Astrocyte (in vitro differentiated cells and primary cell): Measurements from ENCODE around the gene RHO. TPM values are rescaled to one million over a fixed set of nuclear protein-coding genes. Genes with fewer than 3 reads are reported as not detected.

Experiments used
- DNase-seq: peaks from one replicate; pipeline ENCODE4 v3.0.0-alpha.2; 2010; ENCODE audit warnings: low read depth
- FAIRE-seq: peaks from 2 replicates; lab custom pipeline; 2011; peaks lifted over from hg19 to GRCh38; lab: Jason Lieb, UNC
- H2AFZ ChIP-seq: 2 replicates; pipeline ENCODE4 v1.6.0; 2012; ENCODE audit warnings: low read depth, low read length, inconsistent platforms
- H3K27ac ChIP-seq: 2 replicates; pipeline ENCODE4 v1.5.1; 2011; ENCODE audit warnings: low read depth, low read length, inconsistent platforms
- H3K27me3 ChIP-seq: 2 replicates; pipeline ENCODE4 v1.6.0; 2011; ENCODE audit warnings: low read length, inconsistent platforms; ENCODE audit not compliant: insufficient read depth
- H3K36me3 ChIP-seq: 2 replicates; pipeline ENCODE4 v1.5.1; 2011; ENCODE audit warnings: low read length, inconsistent platforms; ENCODE audit not compliant: insufficient read depth
- H3K4me1 ChIP-seq: 2 replicates; pipeline ENCODE4 v1.5.1; 2011; ENCODE audit warnings: low read length, inconsistent platforms; ENCODE audit not compliant: insufficient read depth
- H3K4me2 ChIP-seq: 2 replicates; pipeline ENCODE4 v1.6.0; 2012; ENCODE audit warnings: low read length, inconsistent platforms
- H3K4me3 ChIP-seq: 2 replicates; pipeline ENCODE4 v1.5.1; 2011; ENCODE audit warnings: low read depth, mild to moderate bottlenecking, low read length, inconsistent platforms; ENCODE audit not compliant: insufficient read depth
- H3K79me2 ChIP-seq: 2 replicates; pipeline ENCODE4 v1.6.0; 2012; ENCODE audit warnings: mild to moderate bottlenecking, low read length, inconsistent platforms; ENCODE audit not compliant: insufficient read depth
- H3K9ac ChIP-seq: 2 replicates; pipeline ENCODE4 v1.6.0; 2012; ENCODE audit warnings: mild to moderate bottlenecking, low read length, inconsistent platforms
- H3K9me3 ChIP-seq: 2 replicates; pipeline ENCODE4 v1.5.1; 2012; ENCODE audit warnings: low read depth, mild to moderate bottlenecking, low read length, inconsistent platforms; ENCODE audit not compliant: insufficient read depth
- H4K20me1 ChIP-seq: 2 replicates; pipeline ENCODE4 v1.6.0; 2012; ENCODE audit warnings: low read length, inconsistent platforms; ENCODE audit not compliant: insufficient read depth
- H3K27ac Mint-ChIP-seq: one replicate; pipeline ENCODE4 v1.8.0; 2021; ENCODE audit warnings: mild to moderate bottlenecking, mixed read lengths; ENCODE audit not compliant: unreplicated experiment
- H3K27me3 Mint-ChIP-seq: one replicate; pipeline ENCODE4 v1.8.0; 2021; ENCODE audit warnings: low read depth, mixed read lengths; ENCODE audit not compliant: unreplicated experiment
- H3K36me3 Mint-ChIP-seq: one replicate; pipeline ENCODE4 v1.8.0; 2021; ENCODE audit warnings: low read depth, mixed read lengths; ENCODE audit not compliant: unreplicated experiment
- H3K4me1 Mint-ChIP-seq: one replicate; pipeline ENCODE4 v1.8.0; 2021; ENCODE audit warnings: low read depth, mixed read lengths; ENCODE audit not compliant: unreplicated experiment
- H3K4me3 Mint-ChIP-seq: one replicate; pipeline ENCODE4 v1.8.0; 2021; ENCODE audit warnings: mild to moderate bottlenecking, moderate library complexity, mixed read lengths; ENCODE audit not compliant: unreplicated experiment
- H3K9me3 Mint-ChIP-seq: one replicate; pipeline ENCODE4 v1.8.0; 2021; ENCODE audit warnings: mild to moderate bottlenecking, mixed read lengths; ENCODE audit not compliant: unreplicated experiment
- EZH2 ChIP-seq: IDR thresholded peaks from 2 replicates; pipeline ENCODE4 v1.6.1; 2012; ENCODE audit warnings: mild to moderate bottlenecking, low read length, inconsistent platforms; ENCODE audit not compliant: insufficient read depth
- total RNA-seq: library from RNA; stranded (reverse); gene quantifications from 2 replicates; pipeline ENCODE4 v1.2.1, GENCODE V29; 2021
- TF ChIP-seq, protein P1 (sequence below): IDR thresholded peaks from 2 replicates; pipeline ENCODE4 v1.5.1; 2011; ENCODE audit warnings: low read depth, mild to moderate bottlenecking, inconsistent platforms, low read length, moderate library complexity; ENCODE audit not compliant: insufficient read depth

The RHO gene
- total RNA-seq, 1 donor from 2014 or later: not detected

DNA sequence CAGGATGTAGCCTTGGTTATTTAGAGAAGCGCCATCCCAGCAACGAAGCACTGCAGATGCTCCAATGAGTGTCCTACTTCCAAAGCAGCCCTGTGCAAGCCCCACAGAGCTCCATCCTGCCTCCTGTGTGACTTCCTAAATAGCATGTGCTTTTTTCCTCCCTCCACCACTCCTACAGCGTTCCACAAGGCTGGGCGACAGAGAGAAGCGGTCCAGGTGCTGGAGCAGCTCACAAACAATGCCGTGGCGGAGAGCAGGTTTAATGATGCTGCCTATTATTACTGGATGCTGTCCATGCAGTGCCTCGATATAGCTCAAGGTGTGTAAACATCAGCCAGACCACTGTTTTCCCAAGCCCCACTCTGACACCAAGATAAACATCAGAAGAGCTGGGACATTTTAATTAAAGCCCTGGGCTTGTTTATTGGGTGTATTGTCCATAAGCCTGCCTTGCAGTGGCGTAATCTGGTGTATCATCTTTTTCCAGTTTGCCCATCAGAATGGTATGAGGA, 22.2 kb upstream of the RHO start:
- no peaks in the 10 kb centered on the region for H3K9me3 Mint-ChIP-seq
- TF ChIP-seq EZH2: no peak
- TF ChIP-seq, protein P1, sequence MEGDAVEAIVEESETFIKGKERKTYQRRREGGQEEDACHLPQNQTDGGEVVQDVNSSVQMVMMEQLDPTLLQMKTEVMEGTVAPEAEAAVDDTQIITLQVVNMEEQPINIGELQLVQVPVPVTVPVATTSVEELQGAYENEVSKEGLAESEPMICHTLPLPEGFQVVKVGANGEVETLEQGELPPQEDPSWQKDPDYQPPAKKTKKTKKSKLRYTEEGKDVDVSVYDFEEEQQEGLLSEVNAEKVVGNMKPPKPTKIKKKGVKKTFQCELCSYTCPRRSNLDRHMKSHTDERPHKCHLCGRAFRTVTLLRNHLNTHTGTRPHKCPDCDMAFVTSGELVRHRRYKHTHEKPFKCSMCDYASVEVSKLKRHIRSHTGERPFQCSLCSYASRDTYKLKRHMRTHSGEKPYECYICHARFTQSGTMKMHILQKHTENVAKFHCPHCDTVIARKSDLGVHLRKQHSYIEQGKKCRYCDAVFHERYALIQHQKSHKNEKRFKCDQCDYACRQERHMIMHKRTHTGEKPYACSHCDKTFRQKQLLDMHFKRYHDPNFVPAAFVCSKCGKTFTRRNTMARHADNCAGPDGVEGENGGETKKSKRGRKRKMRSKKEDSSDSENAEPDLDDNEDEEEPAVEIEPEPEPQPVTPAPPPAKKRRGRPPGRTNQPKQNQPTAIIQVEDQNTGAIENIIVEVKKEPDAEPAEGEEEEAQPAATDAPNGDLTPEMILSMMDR: no peak
- H3K36me3 ChIP-seq: peaks cover 4% of the 10 kb centered on the region
- H3K4me1 ChIP-seq: no peaks in the 10 kb centered on the region
- no peaks in the 10 kb centered on the region for H3K9me3 ChIP-seq
- peaks cover 30% of the 10 kb centered on the region for H3K36me3 Mint-ChIP-seq
- H3K27ac Mint-ChIP-seq: peak overlapping the region; percentile 41
- no peak overlapping the region for H3K9ac ChIP-seq
- H3K79me2 ChIP-seq: no peaks in the 10 kb centered on the region
- no peak for FAIRE-seq
- no peaks in the 10 kb centered on the region for H3K27me3 Mint-ChIP-seq
- no peak overlapping the region for H2AFZ ChIP-seq
- H3K4me1 Mint-ChIP-seq: peaks cover 9% of the 10 kb centered on the region
- H3K27me3 ChIP-seq: no peaks in the 10 kb centered on the region
- H3K4me3 Mint-ChIP-seq: no peak overlapping the region
- no peaks in the 10 kb centered on the region for H4K20me1 ChIP-seq
- H3K4me2 ChIP-seq: no peak overlapping the region
- no peak for DNase-seq
- no peak overlapping the region for H3K4me3 ChIP-seq
- no peak overlapping the region for H3K27ac ChIP-seq

DNA sequence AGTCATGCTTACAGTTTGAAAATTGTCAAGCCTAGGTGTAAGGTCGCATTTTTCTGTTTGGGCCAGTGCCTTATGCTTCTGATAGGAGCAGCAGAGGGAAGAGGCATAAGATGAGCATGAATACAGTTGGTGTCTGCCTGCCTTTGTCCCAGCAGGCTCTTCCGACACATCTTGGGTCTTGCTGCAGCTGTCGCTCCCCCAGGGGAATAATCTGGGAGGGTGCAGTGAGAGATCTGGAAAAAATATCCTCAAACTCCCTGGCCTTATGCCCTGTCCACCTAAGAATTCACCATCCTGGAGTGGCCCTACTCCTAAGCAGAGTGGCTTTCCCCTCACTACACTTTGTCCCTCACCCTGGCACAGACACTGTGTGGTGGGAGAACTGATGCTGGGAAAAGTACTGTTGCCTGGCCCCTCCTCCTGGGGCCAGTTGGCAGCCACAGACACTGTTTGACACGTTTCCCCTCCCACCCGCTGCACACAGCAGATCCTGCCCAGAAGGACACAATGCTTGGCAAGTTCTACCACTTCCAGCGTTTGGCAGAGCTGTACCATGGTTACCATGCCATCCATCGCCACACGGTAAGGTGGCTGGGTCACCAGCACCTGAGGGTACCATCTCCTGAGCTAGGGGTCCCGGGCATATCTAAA, 21.1 kb upstream of the RHO start:
- no peaks in the 10 kb centered on the region for H3K9me3 Mint-ChIP-seq
- DNase-seq (no peak), FAIRE-seq (no peak)
- H3K9ac ChIP-seq: no peak overlapping the region
- no peaks in the 10 kb centered on the region for H3K27me3 Mint-ChIP-seq
- peaks cover 4% of the 10 kb centered on the region for H3K36me3 ChIP-seq
- no peak overlapping the region for H3K4me3 Mint-ChIP-seq
- H3K4me3 ChIP-seq: no peak overlapping the region
- no peaks in the 10 kb centered on the region for H3K79me2 ChIP-seq
- no peaks in the 10 kb centered on the region for H3K4me1 ChIP-seq
- H2AFZ ChIP-seq: no peak overlapping the region
- peaks cover 9% of the 10 kb centered on the region for H3K4me1 Mint-ChIP-seq
- H4K20me1 ChIP-seq: no peaks in the 10 kb centered on the region
- H3K36me3 Mint-ChIP-seq: peaks cover 37% of the 10 kb centered on the region
- no peaks in the 10 kb centered on the region for H3K9me3 ChIP-seq
- H3K4me2 ChIP-seq: no peak overlapping the region
- H3K27me3 ChIP-seq: no peaks in the 10 kb centered on the region
- TF ChIP-seq, protein P1: no peak
- TF ChIP-seq EZH2: no peak
- H3K27ac ChIP-seq: no peak overlapping the region
- no peak overlapping the region for H3K27ac Mint-ChIP-seq

DNA sequence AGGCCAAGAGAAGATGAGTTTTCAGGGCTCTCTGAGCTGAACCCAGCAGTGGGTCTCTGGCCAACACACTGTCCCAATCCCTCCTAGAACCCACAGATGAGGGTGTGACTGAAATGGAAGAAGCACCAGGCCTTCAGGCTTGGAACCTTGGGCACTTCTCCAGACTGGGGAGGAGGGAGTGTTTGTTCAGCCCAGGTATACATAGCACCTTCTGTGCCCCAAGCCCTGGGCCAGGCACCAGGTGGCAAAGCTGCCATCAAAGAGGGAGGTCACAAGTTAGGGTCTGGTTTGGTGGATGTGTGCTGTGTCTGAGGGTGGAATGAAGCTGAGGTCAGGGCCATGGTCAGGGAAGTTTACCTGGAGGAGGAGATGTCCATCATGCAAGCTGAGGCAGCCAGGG, 15.8 kb upstream of the RHO start:
- Histone ChIP-seq H3K36me3 (no peaks in the 10 kb centered on the region), H3K79me2 (no peaks in the 10 kb centered on the region), H3K27ac (no peak overlapping the region), H3K9ac (no peak overlapping the region), H3K4me1 (no peaks in the 10 kb centered on the region), H3K9me3 (no peaks in the 10 kb centered on the region), H3K4me2 (no peak overlapping the region), H3K4me3 (no peak overlapping the region), H3K27me3 (no peaks in the 10 kb centered on the region), H4K20me1 (no peaks in the 10 kb centered on the region), H2AFZ (no peak overlapping the region)
- H3K4me1 Mint-ChIP-seq: peaks cover 1% of the 10 kb centered on the region
- peaks cover 31% of the 10 kb centered on the region for H3K36me3 Mint-ChIP-seq
- FAIRE-seq (no peak), DNase-seq (no peak)
- H3K9me3 Mint-ChIP-seq: peaks cover 2% of the 10 kb centered on the region
- no peak overlapping the region for H3K4me3 Mint-ChIP-seq
- TF ChIP-seq, protein P1: no peak
- no peak for TF ChIP-seq EZH2
- H3K27ac Mint-ChIP-seq: no peak overlapping the region
- no peaks in the 10 kb centered on the region for H3K27me3 Mint-ChIP-seq
